Ammon's horn (tissue), 1 donor: ENCODE measurements around the gene NPAS2.

Source experiments
- DNase-seq: peaks from one replicate; pipeline ENCODE4 v3.0.0-alpha.2; 2016; ENCODE audit warnings: low spot score

Gene NPAS2

GRCh38 chr2:100940240-100940639 is 120.3 kb downstream of the NPAS2 start:
- DNase-seq, result no peak

GRCh38 chr2:100940766-100941645 is 121.1 kb downstream of the NPAS2 start:
- no peak for DNase-seq

GRCh38 chr2:100941646-100942240 is 121.8 kb downstream of the NPAS2 start:
- no peak for DNase-seq

- DNase-seq, result no peak
Observed at GRCh38 chr2:100944617-100945432, 124.9 kb downstream of the NPAS2 start.

GRCh38 chr2:100945433-100945740 is 125.4 kb downstream of the NPAS2 start:
- DNase-seq, result no peak

GRCh38 chr2:100945930-100946607 is 126.1 kb downstream of the NPAS2 start:
- no peak for DNase-seq

- peak; percentile 33 for DNase-seq
Observed at GRCh38 chr2:100948942-100949811, 129.2 kb downstream of the NPAS2 start.

GRCh38 chr2:100952512-100952911 is 132.6 kb downstream of the NPAS2 start:
- DNase-seq, result no peak

- no peak for DNase-seq
Observed at GRCh38 chr2:100953406-100954043, 133.6 kb downstream of the NPAS2 start.

GRCh38 chr2:100954044-100954420 is 134.1 kb downstream of the NPAS2 start:
- DNase-seq, result no peak

- DNase-seq, result no peak
Observed at GRCh38 chr2:100955226-100955625, 135.3 kb downstream of the NPAS2 start.

- DNase-seq, result no peak
Observed at GRCh38 chr2:100956081-100956480, 136.1 kb downstream of the NPAS2 start.

- DNase-seq, result peak; percentile 28
Observed at GRCh38 chr2:100957996-100958653, 138.2 kb downstream of the NPAS2 start.

GRCh38 chr2:100959225-100959880 is 139.4 kb downstream of the NPAS2 start:
- DNase-seq, result no peak

GRCh38 chr2:100960688-100961087 is 140.7 kb downstream of the NPAS2 start:
- no peak for DNase-seq

GRCh38 chr2:100962366-100963025 is 142.6 kb downstream of the NPAS2 start:
- DNase-seq, result no peak

GRCh38 chr2:100963026-100963375 is 143.1 kb downstream of the NPAS2 start:
- no peak for DNase-seq

- DNase-seq, result no peak
Observed at GRCh38 chr2:100964222-100964621, 144.3 kb downstream of the NPAS2 start.

GRCh38 chr2:100964681-100965169 is 144.8 kb downstream of the NPAS2 start:
- DNase-seq, result no peak
